Fibroblast of lung (primary cell): ENCODE measurements around the gene KPNB1.

ENCODE experiments used
- CTCF ChIP-seq, 2 donors: IDR thresholded peaks in 1 of 2; conservative IDR thresholded peaks in 1 of 2; 1 replicate in 1 of 2; 2 replicates in 1 of 2; pipeline ENCODE4 v1.5.1; 2011 to 2012; ENCODE audit warnings: low read length in 2 of 2, control low read depth in 1 of 2, inconsistent platforms in 1 of 2, low read depth in 1 of 2, mild to moderate bottlenecking in 1 of 2
- EZH2 ChIP-seq: IDR thresholded peaks from 2 replicates; pipeline ENCODE4 v1.5.1; 2012; ENCODE audit warnings: low read length, control low read depth, mild to moderate bottlenecking; ENCODE audit errors: missing control alignments

- no peak for TF ChIP-seq CTCF (conservative IDR thresholded peaks at IDR 0.05 in 1 of 2, IDR thresholded peaks at IDR 0.05 in 1 of 2; ENCODE audit: low read depth in 1 of 2, low read length in 2 of 2)
- no peak for TF ChIP-seq EZH2
Observed at GRCh38 chr17:47628014-47628566, 21.6 kb upstream of the KPNB1 start.
